ENCODE results near the gene CTNND2.

DNA sequence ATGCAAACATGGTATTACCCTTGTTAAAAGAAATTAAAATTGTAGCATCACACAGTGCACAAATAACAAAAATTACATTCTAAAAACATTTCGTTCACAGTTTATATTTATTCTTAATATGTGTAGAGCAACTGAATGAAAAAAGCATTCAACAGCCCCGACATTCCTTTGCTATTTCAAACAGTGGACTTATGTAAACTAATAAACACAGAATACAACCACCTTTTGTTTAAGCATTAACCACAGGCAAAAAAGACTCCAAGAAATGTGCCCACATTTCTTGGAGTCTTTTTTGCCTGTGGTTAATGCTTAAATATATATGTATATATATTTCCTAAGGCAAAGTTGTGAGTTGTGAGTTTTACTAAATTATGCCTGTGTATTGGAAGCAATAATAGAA, 610.7 kb downstream of the CTNND2 start:
- TF ChIP-seq, protein P1, sequence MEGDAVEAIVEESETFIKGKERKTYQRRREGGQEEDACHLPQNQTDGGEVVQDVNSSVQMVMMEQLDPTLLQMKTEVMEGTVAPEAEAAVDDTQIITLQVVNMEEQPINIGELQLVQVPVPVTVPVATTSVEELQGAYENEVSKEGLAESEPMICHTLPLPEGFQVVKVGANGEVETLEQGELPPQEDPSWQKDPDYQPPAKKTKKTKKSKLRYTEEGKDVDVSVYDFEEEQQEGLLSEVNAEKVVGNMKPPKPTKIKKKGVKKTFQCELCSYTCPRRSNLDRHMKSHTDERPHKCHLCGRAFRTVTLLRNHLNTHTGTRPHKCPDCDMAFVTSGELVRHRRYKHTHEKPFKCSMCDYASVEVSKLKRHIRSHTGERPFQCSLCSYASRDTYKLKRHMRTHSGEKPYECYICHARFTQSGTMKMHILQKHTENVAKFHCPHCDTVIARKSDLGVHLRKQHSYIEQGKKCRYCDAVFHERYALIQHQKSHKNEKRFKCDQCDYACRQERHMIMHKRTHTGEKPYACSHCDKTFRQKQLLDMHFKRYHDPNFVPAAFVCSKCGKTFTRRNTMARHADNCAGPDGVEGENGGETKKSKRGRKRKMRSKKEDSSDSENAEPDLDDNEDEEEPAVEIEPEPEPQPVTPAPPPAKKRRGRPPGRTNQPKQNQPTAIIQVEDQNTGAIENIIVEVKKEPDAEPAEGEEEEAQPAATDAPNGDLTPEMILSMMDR (conservative IDR thresholded peaks at IDR 0.05 in 1 of 2, IDR thresholded peaks at IDR 0.05 in 1 of 2; ENCODE audit: extremely low read depth in 1 of 2, insufficient read depth in 1 of 2, low read depth in 1 of 2, low read length in 2 of 2): no peak
- TF ChIP-seq EZH2 (IDR thresholded peaks at IDR 0.05; ENCODE audit: borderline replicate concordance, low read length): no peak
